Measurements from ENCODE around the gene C4B.

Gene C4B

GRCh38 chr6:31966506-31966905, 48.1 kb upstream of the C4B start (continued):
- no peak for TF ChIP-seq HOXC10 (CRISPR knock-in tag; IDR thresholded peaks at IDR 0.05)
- TF ChIP-seq OVOL3 (tag by site-specific recombination; IDR thresholded peaks at IDR 0.05) = no peak
- no peak for TF ChIP-seq ZBTB8A (tag by site-specific recombination; IDR thresholded peaks at IDR 0.05)
- no peak for TF ChIP-seq ZNF214 (tag by site-specific recombination; IDR thresholded peaks at IDR 0.05; ENCODE audit: borderline replicate concordance)
- no peak for TF ChIP-seq PRDM1 (tag by site-specific recombination; IDR thresholded peaks at IDR 0.05)
- TF ChIP-seq ZNF623 (tag by site-specific recombination; IDR thresholded peaks at IDR 0.05) = no peak
- no peak for TF ChIP-seq YY2 (tag by site-specific recombination; IDR thresholded peaks at IDR 0.05)

GRCh38 chr6:31966997-31967925, 47.3 kb upstream of the C4B start:
- Histone ChIP-seq H3K4me3 (ENCODE audit: low read depth, low read length) (no peak overlapping the region), H3K36me3 (ENCODE audit: control insufficient read depth in 2 of 2, insufficient read depth in 1 of 2, low read length in 2 of 2) (peaks cover 13 to 87% of the 10 kb centered on the region in 2 experiments; a peak in 2 of 3 replicates), H3K27ac (ENCODE audit: extremely low read depth, low read depth, low read length) (no peak overlapping the region), H3K9me3 (ENCODE audit: control insufficient read depth, insufficient read depth, low read depth, low read length) (no peaks in the 10 kb centered on the region), H3K4me1 (ENCODE audit: control insufficient read depth, insufficient read depth, low read length) (no peaks in the 10 kb centered on the region; the same call in 1 of the 2 replicates)
- ChIA-PET CTCF (interaction anchor here (0.7 to 3.4 kb wide), 3 partner anchors 15 to 277 kb away, joined by 3 to 20 read pairs (median 3); no protein-coding TSS in a partner anchor), POLR2A (interaction anchor here (1.0 kb wide), 1 partner anchor 140 kb away, joined by 3 read pairs; the partner anchor contains the start of gene HSPA1B)
- TF ChIP-seq SCRT2 (tag by site-specific recombination; IDR thresholded peaks at IDR 0.05) = peak; percentile 10; the same call in 1 of the 2 replicates
- no peak for TF ChIP-seq HOXC10 (CRISPR knock-in tag; IDR thresholded peaks at IDR 0.05)
- no peak for TF ChIP-seq ZBTB20 (tag by site-specific recombination; IDR thresholded peaks at IDR 0.05)
- no peak for TF ChIP-seq ZXDB (tag by site-specific recombination; IDR thresholded peaks at IDR 0.05)
- TF ChIP-seq YY1 (tag by site-specific recombination; IDR thresholded peaks at IDR 0.05) = no peak

DNA sequence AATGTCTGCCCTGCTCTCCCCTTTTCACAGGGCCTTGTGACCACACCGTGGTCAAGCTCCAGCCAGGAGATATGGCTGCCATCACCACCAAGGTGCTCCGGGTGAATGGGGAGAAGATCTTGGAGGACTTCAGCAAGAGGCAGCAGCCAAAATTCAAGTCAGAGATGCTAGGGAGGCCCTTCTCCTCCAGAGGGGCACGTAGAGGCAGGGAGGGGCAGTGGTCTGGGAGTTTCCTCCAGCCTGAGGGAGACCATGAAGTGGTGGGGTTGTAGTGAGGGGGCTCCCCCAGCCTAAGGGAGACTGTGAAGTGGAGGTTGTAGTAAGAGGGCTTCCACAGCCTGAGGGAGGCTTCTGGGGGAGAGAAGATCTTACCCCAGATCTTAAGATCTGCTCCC, 46.7 kb upstream of the C4B start:
- POLR2A ChIA-PET = interaction anchor here (1.5 kb wide), 1 partner anchor 8 kb away, joined by 8 read pairs; the partner anchor contains the start of genes NELFE and SKIC2
- no peak overlapping the region for H3K4me3 ChIP-seq (ENCODE audit: low read depth, low read length)
- peaks cover 1% of the 10 kb centered on the region for H3K4me1 ChIP-seq (ENCODE audit: control insufficient read depth, insufficient read depth, low read length)
- H3K36me3 ChIP-seq (ENCODE audit: control insufficient read depth in 2 of 2, insufficient read depth in 1 of 2, low read length in 2 of 2) = peaks cover 13 to 81% of the 10 kb centered on the region in 2 experiments; a peak in 2 of 3 replicates
- no peak overlapping the region for H3K27ac ChIP-seq (ENCODE audit: extremely low read depth, low read depth, low read length)
- CTCF ChIA-PET = no interaction called here
- no peaks in the 10 kb centered on the region for H3K9me3 ChIP-seq (ENCODE audit: control insufficient read depth, insufficient read depth, low read depth, low read length)
- TF ChIP-seq SP7 (tag by site-specific recombination; IDR thresholded peaks at IDR 0.05) (no peak), ZNF624 (tag by site-specific recombination; IDR thresholded peaks at IDR 0.05) (no peak), ZNF610 (tag by site-specific recombination; IDR thresholded peaks at IDR 0.05; ENCODE audit: borderline replicate concordance) (no peak), ZNF394 (tag by site-specific recombination; IDR thresholded peaks at IDR 0.05; ENCODE audit: borderline replicate concordance) (no peak), ZNF791 (tag by site-specific recombination; IDR thresholded peaks at IDR 0.05) (no peak), ZNF311 (tag by site-specific recombination; IDR thresholded peaks at IDR 0.05; ENCODE audit: borderline replicate concordance) (no peak), ZBTB1 (tag by site-specific recombination; IDR thresholded peaks at IDR 0.05) (no peak), ZNF280D (tag by site-specific recombination; IDR thresholded peaks at IDR 0.05) (no peak), ZSCAN23 (tag by site-specific recombination; IDR thresholded peaks at IDR 0.05) (no peak), ZFHX2 (tag by site-specific recombination; conservative IDR thresholded peaks at IDR 0.05) (no peak), GFI1B (tag by site-specific recombination; IDR thresholded peaks at IDR 0.05) (no peak), ZNF16 (tag by site-specific recombination; IDR thresholded peaks at IDR 0.05; ENCODE audit: low read depth) (no peak)
- TF ChIP-seq, protein P1, sequence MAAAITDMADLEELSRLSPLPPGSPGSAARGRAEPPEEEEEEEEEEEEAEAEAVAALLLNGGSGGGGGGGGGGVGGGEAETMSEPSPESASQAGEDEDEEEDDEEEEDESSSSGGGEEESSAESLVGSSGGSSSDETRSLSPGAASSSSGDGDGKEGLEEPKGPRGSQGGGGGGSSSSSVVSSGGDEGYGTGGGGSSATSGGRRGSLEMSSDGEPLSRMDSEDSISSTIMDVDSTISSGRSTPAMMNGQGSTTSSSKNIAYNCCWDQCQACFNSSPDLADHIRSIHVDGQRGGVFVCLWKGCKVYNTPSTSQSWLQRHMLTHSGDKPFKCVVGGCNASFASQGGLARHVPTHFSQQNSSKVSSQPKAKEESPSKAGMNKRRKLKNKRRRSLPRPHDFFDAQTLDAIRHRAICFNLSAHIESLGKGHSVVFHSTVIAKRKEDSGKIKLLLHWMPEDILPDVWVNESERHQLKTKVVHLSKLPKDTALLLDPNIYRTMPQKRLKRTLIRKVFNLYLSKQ (tag by site-specific recombination; IDR thresholded peaks at IDR 0.05; ENCODE audit: borderline replicate concordance) = no peak
- TF ChIP-seq, protein P2, sequence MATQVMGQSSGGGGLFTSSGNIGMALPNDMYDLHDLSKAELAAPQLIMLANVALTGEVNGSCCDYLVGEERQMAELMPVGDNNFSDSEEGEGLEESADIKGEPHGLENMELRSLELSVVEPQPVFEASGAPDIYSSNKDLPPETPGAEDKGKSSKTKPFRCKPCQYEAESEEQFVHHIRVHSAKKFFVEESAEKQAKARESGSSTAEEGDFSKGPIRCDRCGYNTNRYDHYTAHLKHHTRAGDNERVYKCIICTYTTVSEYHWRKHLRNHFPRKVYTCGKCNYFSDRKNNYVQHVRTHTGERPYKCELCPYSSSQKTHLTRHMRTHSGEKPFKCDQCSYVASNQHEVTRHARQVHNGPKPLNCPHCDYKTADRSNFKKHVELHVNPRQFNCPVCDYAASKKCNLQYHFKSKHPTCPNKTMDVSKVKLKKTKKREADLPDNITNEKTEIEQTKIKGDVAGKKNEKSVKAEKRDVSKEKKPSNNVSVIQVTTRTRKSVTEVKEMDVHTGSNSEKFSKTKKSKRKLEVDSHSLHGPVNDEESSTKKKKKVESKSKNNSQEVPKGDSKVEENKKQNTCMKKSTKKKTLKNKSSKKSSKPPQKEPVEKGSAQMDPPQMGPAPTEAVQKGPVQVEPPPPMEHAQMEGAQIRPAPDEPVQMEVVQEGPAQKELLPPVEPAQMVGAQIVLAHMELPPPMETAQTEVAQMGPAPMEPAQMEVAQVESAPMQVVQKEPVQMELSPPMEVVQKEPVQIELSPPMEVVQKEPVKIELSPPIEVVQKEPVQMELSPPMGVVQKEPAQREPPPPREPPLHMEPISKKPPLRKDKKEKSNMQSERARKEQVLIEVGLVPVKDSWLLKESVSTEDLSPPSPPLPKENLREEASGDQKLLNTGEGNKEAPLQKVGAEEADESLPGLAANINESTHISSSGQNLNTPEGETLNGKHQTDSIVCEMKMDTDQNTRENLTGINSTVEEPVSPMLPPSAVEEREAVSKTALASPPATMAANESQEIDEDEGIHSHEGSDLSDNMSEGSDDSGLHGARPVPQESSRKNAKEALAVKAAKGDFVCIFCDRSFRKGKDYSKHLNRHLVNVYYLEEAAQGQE (tag by site-specific recombination; IDR thresholded peaks at IDR 0.05) = no peak
